ENCODE measurements around the gene RRP15.

DNA sequence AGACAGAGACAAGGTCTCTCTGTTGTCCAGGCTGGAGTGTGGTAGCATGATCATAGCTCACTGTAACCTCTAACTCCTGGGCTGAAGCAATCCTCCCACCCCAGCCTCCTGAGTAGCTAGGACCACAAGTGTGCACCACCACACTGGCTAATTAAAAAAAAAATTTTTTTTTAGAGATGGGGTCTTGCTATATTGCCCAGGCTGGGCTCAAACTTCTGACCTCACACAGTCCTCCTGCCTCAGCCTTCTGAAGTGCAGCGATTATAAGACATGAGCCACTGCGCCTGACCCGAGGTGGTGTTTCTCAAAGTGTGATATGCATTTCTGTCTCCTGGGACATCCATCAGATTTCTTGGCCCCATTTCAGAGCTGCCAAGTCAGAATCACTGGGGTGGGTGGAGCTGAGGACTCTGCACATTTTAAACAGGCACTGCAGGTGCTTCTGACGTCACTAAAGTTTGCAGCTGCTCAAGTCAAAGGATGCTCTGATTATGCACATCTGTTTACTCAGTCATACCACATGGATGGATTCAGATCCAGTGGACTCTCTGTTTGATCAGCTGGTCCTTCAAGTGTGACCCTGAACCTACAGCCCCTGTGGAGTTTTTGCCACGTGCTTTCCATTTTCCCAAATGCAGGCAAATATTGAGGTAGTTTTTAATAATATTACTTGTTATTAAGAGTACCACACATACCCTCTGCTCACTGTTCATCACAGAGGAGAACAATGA is 81.4 kb downstream of the RRP15 start:
- no peak for TF ChIP-seq POLR2A (IDR thresholded peaks at IDR 0.05; ENCODE audit: low read length)
- no peak for TF ChIP-seq GATA1 (IDR thresholded peaks at IDR 0.05; ENCODE audit: low read depth, low read length)
